Naive B cell (primary cell): ENCODE results near the gene GCNT1. TPM values are rescaled to one million over a fixed set of nuclear protein-coding genes. Genes with fewer than 3 reads are reported as not detected.
"Not testable (repeated sequence)": the region's sequence is repeated elsewhere in the genome, so short reads cannot be mapped to it uniquely, and the experiment has no call there.

Experiments
- ATAC-seq, 2 donors: fragments of 150-1000 bp; cut with Tn5 transposase; 2 replicates each; pipeline ENCODE4 v1.10.0; 2021; ENCODE audit warnings: low read depth in 2 of 2, mild to moderate bottlenecking in 2 of 2, moderate library complexity in 2 of 2
- DNase-seq: peaks from one replicate; pipeline ENCODE4 v3.0.0; 2022
- H3K27ac Mint-ChIP-seq, 6 donors: one replicate each; pipeline ENCODE4 v1.8.0; 2020 to 2022; ENCODE audit warnings: mild to moderate bottlenecking in 6 of 6, mixed read lengths in 6 of 6, moderate library complexity in 5 of 6, inconsistent platforms in 2 of 6
- H3K27me3 Mint-ChIP-seq, 3 donors: one replicate each; pipeline ENCODE4 v1.8.0; 2021 to 2022; ENCODE audit warnings: mixed read lengths in 3 of 3, mild to moderate bottlenecking in 1 of 3
- H3K36me3 Mint-ChIP-seq, 2 donors: one replicate each; pipeline ENCODE4 v1.8.0; 2020 to 2022; ENCODE audit warnings: mixed read lengths in 2 of 2, inconsistent platforms in 1 of 2, mild to moderate bottlenecking in 1 of 2
- H3K4me1 Mint-ChIP-seq, 3 donors: one replicate each; pipeline ENCODE4 v1.8.0; 2020 to 2022; ENCODE audit warnings: mixed read lengths in 3 of 3, inconsistent platforms in 1 of 3, mild to moderate bottlenecking in 1 of 3, moderate library complexity in 1 of 3
- H3K4me3 Mint-ChIP-seq, 8 donors: one replicate each; pipeline ENCODE4 v1.8.0; 2020 to 2022; ENCODE audit warnings: mild to moderate bottlenecking in 8 of 8, mixed read lengths in 8 of 8, moderate library complexity in 8 of 8, inconsistent platforms in 2 of 8
- H3K9me3 Mint-ChIP-seq, 7 donors: one replicate each; pipeline ENCODE4 v1.8.0; 2020 to 2022; ENCODE audit warnings: mixed read lengths in 7 of 7, mild to moderate bottlenecking in 5 of 7, inconsistent platforms in 2 of 7, moderate library complexity in 1 of 7
- polyA plus RNA-seq, 6 donors: library from polyadenylated mRNA; unstranded; fragments of 300-500 nt; fragmentation: Illumina TruSeq; gene quantifications; one replicate each; pipeline ENCODE4 v1.2.3, GENCODE V29; 2021; ENCODE audit warnings: low read depth in 6 of 6

GCNT1 gene
- polyA plus RNA-seq, 6 donors from 2014 or later = 60.2 to 135 (median 78.5) TPM

DNA sequence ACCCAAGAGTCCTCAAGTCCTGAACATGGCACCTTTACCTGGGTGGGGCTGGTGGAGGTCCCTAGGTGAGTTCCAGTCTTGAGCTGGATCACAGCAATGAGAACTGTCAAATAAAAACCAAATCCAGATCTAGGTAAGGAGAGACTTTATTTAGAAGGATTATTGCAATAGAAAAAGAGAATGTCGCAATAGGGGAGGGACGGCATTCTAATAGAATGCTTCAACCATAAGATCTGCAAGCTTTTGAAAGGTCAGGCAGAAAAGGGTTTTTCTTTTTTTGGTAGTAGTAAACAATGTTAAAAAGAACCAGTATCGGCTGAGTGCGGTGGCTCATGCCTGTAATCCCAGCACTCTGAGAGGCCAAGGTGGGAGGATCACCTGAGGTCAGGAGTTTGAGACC, 5.2 kb upstream of the GCNT1 start:
- H3K27ac Mint-ChIP-seq = no peak overlapping the region
- no peak for ATAC-seq
- H3K36me3 Mint-ChIP-seq = no peaks in the 10 kb centered on the region

DNA sequence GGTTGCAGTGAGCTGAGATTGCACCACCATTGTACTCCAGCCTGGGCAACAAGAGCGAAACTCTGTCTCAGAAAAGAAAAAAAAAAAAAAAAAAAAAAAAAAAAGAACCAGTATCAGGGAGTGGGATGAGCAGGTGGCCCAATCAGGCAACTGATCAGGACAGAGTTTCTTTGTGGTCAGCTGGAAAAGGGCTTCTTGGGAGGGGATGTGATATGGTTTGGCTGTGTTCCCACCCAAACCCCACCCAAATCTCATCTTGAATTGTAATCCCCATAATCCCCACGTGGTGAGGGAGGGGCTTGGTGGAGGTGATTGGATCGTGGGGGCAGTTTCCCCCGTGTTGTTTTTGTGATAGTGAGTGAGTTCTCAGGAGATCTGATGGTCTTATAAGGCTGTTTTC, 4.7 kb upstream of the GCNT1 start:
- H3K27me3 Mint-ChIP-seq = no peaks in the 10 kb centered on the region
- H3K27ac Mint-ChIP-seq = peak overlapping the region in 2 of 6 donors; percentile 47 to 59
- H3K4me1 Mint-ChIP-seq = peaks cover 10 to 19% (median 15%) of the 10 kb centered on the region in 3 donors
- no peak for DNase-seq
- no peak overlapping the region for H3K4me3 Mint-ChIP-seq
- no peak for ATAC-seq
- H3K9me3 Mint-ChIP-seq = peaks cover 0 to 1% (median 0%) of the 10 kb centered on the region in 7 donors
- H3K36me3 Mint-ChIP-seq = no peaks in the 10 kb centered on the region

More for the DNA sequence above, 5.2 kb upstream of the GCNT1 start:
- DNase-seq = no peak
- Mint-ChIP-seq H3K9me3 (peaks cover 0 to 1% (median 0%) of the 10 kb centered on the region in 7 donors), H3K4me1 (peaks cover 9 to 18% (median 13%) of the 10 kb centered on the region in 3 donors), H3K4me3 (no peak overlapping the region), H3K27me3 (no peaks in the 10 kb centered on the region)

DNA sequence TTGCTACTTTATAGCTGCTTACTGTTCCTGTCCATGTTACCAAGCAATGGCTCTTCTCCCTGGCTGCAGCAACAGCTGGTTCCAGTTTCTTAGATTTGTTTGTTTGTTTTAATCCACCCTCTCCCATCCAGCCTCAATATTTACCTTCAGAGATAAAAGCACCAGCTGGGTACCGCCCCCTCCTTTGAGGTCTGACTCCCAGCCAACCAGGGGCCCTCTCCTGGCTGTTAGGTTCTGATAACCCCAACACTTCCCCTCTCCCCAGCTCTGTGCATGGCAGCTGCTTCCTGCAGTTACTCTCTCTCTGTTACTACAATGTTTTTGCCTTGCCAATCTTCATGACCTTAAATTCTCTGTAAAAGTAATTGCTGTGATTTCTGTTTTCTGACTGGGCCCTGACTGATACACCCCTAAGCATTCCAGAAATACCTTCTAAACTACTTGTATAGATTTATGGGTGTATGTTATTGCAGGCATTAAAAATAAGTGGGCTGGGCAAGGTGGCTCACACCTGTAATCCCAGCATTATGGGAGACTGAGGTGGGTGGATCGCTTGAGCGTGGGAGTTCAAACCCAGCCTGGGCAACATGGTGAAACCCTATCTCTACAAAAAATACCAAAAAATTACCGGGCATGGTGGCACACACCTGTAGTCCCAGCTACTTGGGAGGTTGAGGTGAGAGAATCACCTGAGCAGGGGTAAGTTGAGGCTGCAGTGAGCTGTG, 2.6 kb upstream of the GCNT1 start:
- peak overlapping the region in 3 of 6 donors; percentile 22 to 91 (median 70) for H3K27ac Mint-ChIP-seq
- peak overlapping the region in 4 of 8 donors; percentile 22 to 64 (median 32) for H3K4me3 Mint-ChIP-seq
- H3K9me3 Mint-ChIP-seq = peaks cover 0 to 1% (median 0%) of the 10 kb centered on the region in 7 donors
- no peaks in the 10 kb centered on the region for H3K27me3 Mint-ChIP-seq
- no peaks in the 10 kb centered on the region for H3K36me3 Mint-ChIP-seq
- DNase-seq (peak; percentile 66), ATAC-seq (peak; percentile 58 to 59)
- peaks cover 20 to 37% (median 27%) of the 10 kb centered on the region in 3 donors for H3K4me1 Mint-ChIP-seq

DNA sequence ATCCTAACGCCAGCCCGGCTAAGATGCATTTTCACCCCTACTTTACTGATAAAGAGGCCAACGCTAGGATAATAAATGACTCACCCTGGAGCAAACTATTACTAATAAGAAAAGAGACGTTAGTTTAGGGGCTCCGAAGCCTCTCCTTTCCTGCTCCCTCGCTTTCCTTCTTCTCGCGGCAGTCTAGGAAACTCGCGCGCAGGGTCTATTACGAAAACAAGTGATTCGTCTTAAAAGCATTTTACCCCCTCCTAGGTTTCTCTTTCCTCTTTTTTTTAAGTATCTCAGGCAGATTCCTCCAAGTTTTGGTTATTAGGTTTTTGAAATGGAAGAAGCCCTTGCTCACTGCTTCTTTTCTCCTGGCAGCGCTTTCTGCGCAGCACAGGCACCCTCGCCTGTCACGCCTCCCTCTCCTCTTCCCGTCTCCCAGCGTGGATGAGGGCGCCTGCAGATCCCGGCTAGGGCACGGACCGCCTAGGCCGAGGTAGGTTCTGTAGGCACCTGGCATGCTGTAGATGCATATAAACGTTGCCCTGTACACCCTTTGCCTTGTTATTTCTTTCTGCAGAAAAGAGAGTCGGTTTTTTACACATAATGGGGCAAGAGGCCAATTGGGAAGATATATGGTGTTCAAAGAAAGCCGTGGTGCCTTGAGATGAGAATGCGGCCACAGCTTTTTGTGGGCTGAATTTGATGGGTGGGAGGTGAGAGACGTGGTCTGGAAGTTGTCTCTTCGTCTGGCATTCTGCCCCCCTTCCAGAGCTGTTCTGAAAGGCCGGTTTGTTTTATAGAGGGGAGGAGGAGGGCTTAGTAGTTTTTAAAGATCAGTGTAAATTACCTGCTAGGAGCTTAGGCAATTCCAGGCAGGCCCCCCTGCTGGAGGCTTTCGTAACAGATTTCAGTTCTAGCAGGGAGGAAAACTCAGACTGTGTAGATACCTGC, 983 bp downstream of the GCNT1 start:
- Mint-ChIP-seq H3K27ac (peak overlapping the region; percentile 16 to 95 (median 57)), H3K27me3 (no peaks in the 10 kb centered on the region)

DNA sequence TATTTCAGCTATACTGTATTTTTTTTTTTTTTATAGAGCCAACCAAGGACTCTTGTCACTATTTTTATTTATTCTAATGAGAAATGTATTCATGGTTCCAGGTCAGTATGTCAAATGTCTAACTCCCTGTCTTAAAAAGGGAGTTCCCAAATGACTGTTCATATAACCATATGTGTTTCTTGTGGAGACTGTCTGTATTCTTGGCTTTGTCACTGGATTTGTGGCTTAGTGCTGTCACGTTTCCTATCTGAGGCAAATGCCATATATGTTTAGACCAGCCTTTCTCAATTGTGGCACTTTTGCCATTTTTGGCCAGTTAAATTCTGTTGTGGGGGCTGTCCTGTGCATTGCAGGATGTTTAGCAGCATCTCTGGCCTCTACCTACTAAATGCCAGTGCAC, 3.1 kb downstream of the GCNT1 start:
- H3K4me1 Mint-ChIP-seq = peaks cover 42 to 79% (median 66%) of the 10 kb centered on the region in 3 donors
- H3K4me3 Mint-ChIP-seq = peak overlapping the region in 7 of 8 donors; percentile 16 to 99 (median 69)
- peaks cover 7 to 9% of the 10 kb centered on the region in 2 donors for H3K36me3 Mint-ChIP-seq
- H3K27ac Mint-ChIP-seq = peak overlapping the region in 2 of 6 donors; percentile 25 to 72
- no peak for ATAC-seq
- no peaks in the 10 kb centered on the region for H3K27me3 Mint-ChIP-seq
- DNase-seq = no peak
- H3K9me3 Mint-ChIP-seq = peaks cover 0 to 1% (median 0%) of the 10 kb centered on the region in 7 donors

More for the DNA sequence above, 983 bp downstream of the GCNT1 start:
- ATAC-seq (no peak), DNase-seq (no peak)
- Mint-ChIP-seq H3K36me3 (peaks cover 0 to 3% of the 10 kb centered on the region in 2 donors), H3K4me1 (peaks cover 34 to 68% (median 55%) of the 10 kb centered on the region in 3 donors), H3K4me3 (peak overlapping the region; percentile 86 to 99 (median 98)), H3K9me3 (peaks cover 0 to 3% (median 0%) of the 10 kb centered on the region in 7 donors)

DNA sequence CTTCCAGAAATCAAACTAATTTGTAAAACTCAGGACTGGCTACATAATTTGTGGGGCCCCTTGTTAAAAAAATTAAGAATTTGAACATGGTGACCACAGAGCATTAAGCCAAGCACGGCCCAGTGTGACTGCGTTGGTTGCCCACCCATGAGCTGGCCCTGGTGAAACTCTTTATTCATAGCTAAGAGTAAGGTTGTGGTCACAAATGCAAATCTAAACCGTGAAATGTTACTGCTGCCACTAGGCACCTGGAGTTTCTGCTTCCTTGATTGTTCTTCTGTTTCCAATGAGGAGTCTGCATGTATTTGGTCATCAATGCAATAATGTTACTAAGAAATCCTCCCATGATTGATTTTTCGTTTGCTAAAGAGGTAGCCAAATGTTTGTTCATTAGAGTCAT, 4.2 kb downstream of the GCNT1 start:
- peak overlapping the region; percentile 60 to 99 (median 74) for H3K4me3 Mint-ChIP-seq
- H3K36me3 Mint-ChIP-seq = peaks cover 7 to 9% of the 10 kb centered on the region in 2 donors
- ATAC-seq (peak in 1 of 2 donors; percentile 10), DNase-seq (peak; percentile 50)
- H3K27ac Mint-ChIP-seq = peak overlapping the region in 5 of 6 donors; percentile 20 to 75 (median 40)
- H3K9me3 Mint-ChIP-seq = peaks cover 0 to 1% (median 0%) of the 10 kb centered on the region in 7 donors
- H3K27me3 Mint-ChIP-seq = no peaks in the 10 kb centered on the region
- peaks cover 47 to 90% (median 77%) of the 10 kb centered on the region in 3 donors for H3K4me1 Mint-ChIP-seq

DNA sequence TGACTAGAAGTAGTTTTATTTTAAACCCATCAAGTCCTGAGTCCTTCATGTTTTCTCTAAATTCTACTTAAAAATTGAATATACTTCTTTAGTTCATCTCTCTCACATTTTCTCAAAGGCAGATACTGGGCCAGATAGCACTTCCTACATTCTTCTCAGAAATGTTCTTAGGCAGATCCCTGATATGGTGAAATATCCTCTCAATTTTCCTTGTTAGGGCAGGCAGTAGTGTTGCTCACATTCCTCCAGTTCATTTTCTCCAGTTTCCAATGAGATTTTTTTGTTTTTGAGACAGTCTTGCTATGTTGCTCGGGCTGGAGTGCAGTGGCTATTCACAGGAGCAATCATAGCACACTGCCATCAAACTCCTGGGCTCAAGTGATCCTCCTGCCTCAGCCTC, 5.7 kb downstream of the GCNT1 start:
- Mint-ChIP-seq H3K4me1 (peaks cover 52 to 97% (median 83%) of the 10 kb centered on the region in 3 donors), H3K4me3 (peak overlapping the region; percentile 0 to 79 (median 27)), H3K36me3 (peaks cover 7 to 19% of the 10 kb centered on the region in 2 donors), H3K27me3 (no peaks in the 10 kb centered on the region), H3K27ac (peak overlapping the region in 2 of 6 donors; percentile 25 to 72), H3K9me3 (peaks cover 0 to 1% (median 0%) of the 10 kb centered on the region in 7 donors)
- ATAC-seq (no peak), DNase-seq (no peak)

DNA sequence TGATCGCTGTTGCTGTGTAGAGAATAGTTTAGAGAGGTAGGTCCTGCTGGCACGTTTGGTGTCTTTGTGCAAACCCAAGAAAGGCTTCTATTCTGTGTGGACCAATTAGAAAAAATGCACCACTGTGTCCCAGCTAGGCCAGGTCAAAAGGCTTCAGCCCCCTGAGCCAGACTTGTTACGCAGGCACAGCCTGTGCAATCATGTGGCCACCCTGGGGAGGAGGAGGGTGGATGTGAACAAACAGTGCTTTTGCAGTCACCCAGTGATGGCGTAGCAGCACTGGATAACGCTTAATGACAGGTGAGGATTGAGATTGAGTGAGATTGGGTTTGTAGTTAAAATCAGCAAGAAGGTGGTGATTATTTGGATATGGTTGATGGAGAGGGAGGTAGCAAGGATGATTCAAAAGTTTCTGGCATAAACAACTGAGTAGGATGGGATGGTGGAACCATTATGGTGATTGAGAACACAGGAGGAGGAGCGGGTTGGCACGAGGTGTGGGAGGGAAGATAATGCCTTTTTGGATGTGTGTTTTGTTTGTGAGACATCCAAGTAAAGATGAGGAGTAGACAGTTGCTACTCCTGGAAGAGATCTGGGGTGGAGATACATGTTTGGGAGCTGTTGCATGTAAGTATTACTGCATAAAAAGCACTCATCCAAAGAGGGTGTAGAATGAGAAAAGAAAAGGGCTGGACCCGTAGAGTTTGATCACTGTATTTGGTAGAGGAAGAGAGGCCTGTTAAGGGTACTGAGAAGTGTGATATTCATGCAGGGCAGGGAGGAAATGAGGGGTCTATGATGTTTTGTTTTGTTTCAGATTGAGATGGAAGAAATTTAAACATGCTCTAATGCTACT, 6.7 kb downstream of the GCNT1 start:
- Mint-ChIP-seq H3K4me1 (peaks cover 46 to 95% (median 77%) of the 10 kb centered on the region in 3 donors), H3K27ac (peak overlapping the region; percentile 4 to 83 (median 38)), H3K27me3 (no peaks in the 10 kb centered on the region), H3K4me3 (peak overlapping the region; percentile 11 to 79 (median 56)), H3K9me3 (peaks cover 0 to 1% (median 0%) of the 10 kb centered on the region in 7 donors), H3K36me3 (peaks cover 7 to 19% of the 10 kb centered on the region in 2 donors)
- ATAC-seq (no peak), DNase-seq (no peak)

DNA sequence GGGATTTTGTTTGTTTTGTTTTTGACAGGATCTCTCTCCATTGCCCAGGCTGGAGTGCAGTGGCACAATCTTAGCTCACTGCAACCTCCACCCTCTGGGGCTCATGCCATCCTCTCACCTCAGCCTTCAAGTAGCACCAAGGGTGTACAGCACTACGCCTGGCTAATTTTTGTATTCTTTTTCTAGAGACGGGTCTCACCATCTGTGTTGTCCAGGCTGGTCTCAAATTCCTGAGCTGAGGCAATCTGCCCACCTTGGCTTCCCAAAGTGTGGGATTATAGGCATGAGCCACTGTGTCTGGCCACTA, 7.3 kb downstream of the GCNT1 start:
- ATAC-seq (no peak), DNase-seq (no peak)
- H3K36me3 Mint-ChIP-seq = peaks cover 7 to 19% of the 10 kb centered on the region in 2 donors
- peak overlapping the region in 7 of 8 donors; percentile 5 to 79 (median 57) for H3K4me3 Mint-ChIP-seq
- peaks cover 0 to 1% (median 0%) of the 10 kb centered on the region in 7 donors for H3K9me3 Mint-ChIP-seq
- H3K4me1 Mint-ChIP-seq = peaks cover 52 to 95% (median 83%) of the 10 kb centered on the region in 3 donors
- peak overlapping the region in 5 of 6 donors; percentile 5 to 60 (median 32) for H3K27ac Mint-ChIP-seq
- H3K27me3 Mint-ChIP-seq = no peaks in the 10 kb centered on the region

DNA sequence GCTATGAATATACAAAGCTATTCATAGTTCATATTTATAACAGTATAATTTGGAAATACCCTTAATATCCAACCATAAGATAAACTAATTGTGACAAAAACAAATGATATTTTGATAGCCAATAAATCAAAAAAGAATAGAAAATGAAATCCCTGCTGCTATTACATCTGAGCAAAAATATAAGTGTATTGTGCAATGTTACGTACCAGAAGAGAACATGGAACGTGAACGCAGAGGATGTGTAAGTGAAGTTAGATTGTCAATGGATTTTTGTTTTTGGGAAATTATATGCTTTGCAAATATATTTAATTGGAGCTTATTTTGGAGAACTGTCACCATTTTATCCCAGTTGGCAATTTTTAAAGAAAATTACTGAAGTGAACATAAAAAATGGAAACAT, 15.4 kb downstream of the GCNT1 start:
- H3K36me3 Mint-ChIP-seq = peaks cover 7 to 24% of the 10 kb centered on the region in 2 donors
- peaks cover 0 to 10% (median 7%) of the 10 kb centered on the region in 7 donors for H3K9me3 Mint-ChIP-seq
- H3K27ac Mint-ChIP-seq = no peak overlapping the region
- ATAC-seq (no peak), DNase-seq (no peak)
- no peaks in the 10 kb centered on the region for H3K27me3 Mint-ChIP-seq
- peaks cover 45 to 81% (median 68%) of the 10 kb centered on the region in 3 donors for H3K4me1 Mint-ChIP-seq
- peak overlapping the region in 2 of 8 donors; percentile 29 to 64 for H3K4me3 Mint-ChIP-seq

DNA sequence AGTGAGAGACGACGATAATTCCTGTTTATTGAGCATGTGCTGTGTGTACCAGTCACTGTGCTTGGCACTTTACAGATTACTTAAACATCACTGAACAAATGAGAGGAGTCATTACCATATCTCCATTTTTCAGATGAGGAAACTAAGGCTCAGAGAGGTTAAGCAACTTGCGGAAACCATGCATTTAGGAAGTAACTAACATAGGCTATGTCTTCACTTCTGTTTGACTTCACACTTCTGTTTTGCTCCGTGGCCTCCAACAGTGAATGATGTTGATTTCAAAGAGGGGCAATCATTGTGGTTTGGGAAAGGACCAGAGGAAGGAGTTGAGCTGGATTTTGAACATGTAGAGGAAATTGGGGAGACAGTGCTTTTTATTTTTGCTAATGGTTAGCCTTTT, 16.7 kb downstream of the GCNT1 start:
- ATAC-seq (no peak), DNase-seq (no peak)
- Mint-ChIP-seq H3K4me3 (peak overlapping the region in 4 of 8 donors; percentile 43 to 76 (median 72)), H3K27ac (peak overlapping the region in 5 of 6 donors; percentile 61 to 95 (median 75)), H3K9me3 (peaks cover 0 to 12% (median 8%) of the 10 kb centered on the region in 7 donors), H3K4me1 (peaks cover 42 to 80% (median 67%) of the 10 kb centered on the region in 3 donors), H3K36me3 (peaks cover 7 to 24% of the 10 kb centered on the region in 2 donors), H3K27me3 (no peaks in the 10 kb centered on the region)

DNA sequence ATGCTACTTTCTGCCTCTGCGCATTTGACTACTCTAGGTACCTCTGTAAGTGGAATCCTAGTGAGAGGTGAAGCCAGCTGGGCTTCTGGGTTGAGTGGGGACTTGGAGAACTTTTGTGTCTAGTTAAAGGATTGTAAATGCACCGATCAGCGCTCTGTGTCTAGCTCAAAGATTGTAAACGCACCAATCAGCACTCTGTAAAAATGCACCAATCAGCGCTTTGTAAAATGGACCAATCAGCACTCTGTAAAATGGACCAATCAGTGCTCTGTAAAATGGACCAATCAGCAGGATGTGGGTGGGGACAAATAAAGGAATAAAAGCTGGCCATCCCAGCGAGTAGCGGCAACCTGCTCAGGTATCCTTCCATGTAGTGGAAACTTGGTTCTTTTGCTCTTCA, 18.8 kb downstream of the GCNT1 start:
- Mint-ChIP-seq H3K27ac (peak overlapping the region in 4 of 6 donors; percentile 6 to 76 (median 36)), H3K4me1 (peaks cover 23 to 61% (median 45%) of the 10 kb centered on the region in 3 donors), H3K9me3 (peaks cover 0 to 12% (median 8%) of the 10 kb centered on the region in 7 donors), H3K4me3 (peak overlapping the region in 7 of 8 donors; percentile 7 to 81 (median 35)), H3K36me3 (peaks cover 7 to 24% of the 10 kb centered on the region in 2 donors)
- ATAC-seq, DNase-seq, H3K27me3 Mint-ChIP-seq: not testable (repeated sequence)
